Activated B cell treated with CpG ODN at 0.5 μM for 24 hours (primary cell): ENCODE results near the gene LIN9. TPM values are rescaled to one million over a fixed set of nuclear protein-coding genes. Genes with fewer than 3 reads are reported as not detected.

Experiments used
- ATAC-seq: fragments of 200-7000 bp; cut with Tn5 transposase; one replicate; pipeline ENCODE4 v1.10.0; 2021; ENCODE audit warnings: low read depth, mild to moderate bottlenecking, moderate library complexity
- CTCF ChIA-PET: fragments of 350-600 bp; sonication (Branson Sonifier 250); formaldehyde crosslinking; loops from one replicate; lab custom pipeline; 2021; ENCODE audit warnings: antibody characterized with exemption; lab: Charles Lee
- POLR2A ChIA-PET: fragments of 350-600 bp; sonication (Branson Sonifier 250); formaldehyde crosslinking; loops from one replicate; lab custom pipeline; 2021; ENCODE audit warnings: antibody characterized with exemption; lab: Charles Lee
- DNase-seq: peaks from one replicate; pipeline ENCODE4 v3.0.0; 2022
- H3K27ac Mint-ChIP-seq: one replicate; pipeline ENCODE4 v1.8.0; 2020; ENCODE audit warnings: mixed read lengths
- H3K27me3 Mint-ChIP-seq: one replicate; pipeline ENCODE4 v1.8.0; 2021; ENCODE audit warnings: mixed read lengths
- H3K36me3 Mint-ChIP-seq: one replicate; pipeline ENCODE4 v1.8.0; 2021; ENCODE audit warnings: low read depth, mixed read lengths
- H3K4me1 Mint-ChIP-seq: one replicate; pipeline ENCODE4 v1.8.0; 2021; ENCODE audit warnings: mixed read lengths
- H3K4me3 Mint-ChIP-seq: one replicate; pipeline ENCODE4 v1.8.0; 2020; ENCODE audit warnings: mild to moderate bottlenecking, mixed read lengths
- H3K9me3 Mint-ChIP-seq: one replicate; pipeline ENCODE4 v1.8.0; 2020; ENCODE audit warnings: mixed read lengths
- CTCF ChIP-seq: fragments of 200-600 bp; IDR thresholded peaks from one replicate; pipeline ENCODE4 v1.8.0; 2022; ENCODE audit warnings: antibody characterized with exemption, mild to moderate bottlenecking
- intact Hi-C: fragments of 100-400 bp; cut with micrococcal nuclease; formaldehyde crosslinking; loops from one replicate; pipeline ENCODE4 v1.15.1; 2024
- total RNA-seq: library from RNA; stranded (reverse); gene quantifications from 2 replicates; pipeline ENCODE4 v1.2.3, GENCODE V29; 2022

LIN9 gene
- total RNA-seq, 1 donor from 2014 or later = 4.5 TPM

- Mint-ChIP-seq H3K4me1 (peaks cover 7% of the 10 kb centered on the region), H3K27ac (peak overlapping the region; percentile 55), H3K36me3 (no peaks in the 10 kb centered on the region), H3K9me3 (no peaks in the 10 kb centered on the region), H3K4me3 (no peak overlapping the region), H3K27me3 (no peaks in the 10 kb centered on the region)
- ChIA-PET CTCF (interaction anchor here (0.5 to 2.4 kb wide), 24 partner anchors 8 to 342 kb away, joined by 3 to 67 read pairs (median 4); partner anchors contain the start of genes LIN9 and PARP1), POLR2A (interaction anchor here (0.8 to 3.1 kb wide), 5 partner anchors 26 to 271 kb away, joined by 3 to 15 read pairs (median 4); partner anchors contain the start of gene H3-3A)
- DNase-seq (no peak), ATAC-seq (no peak)
- TF ChIP-seq CTCF = no peak
- intact Hi-C loops = loop anchor here (1.0 to 2.0 kb wide), 5 partner anchors 22 to 208 kb away; partner anchors contain the start of gene LIN9
These were observed 24.0 kb upstream of the LIN9 start for GRCh38 chr1:226332947-226333346.

GRCh38 chr1:226329237-226329636 lies 20.3 kb upstream of the LIN9 start:
- Mint-ChIP-seq H3K27ac (no peak overlapping the region), H3K4me1 (peaks cover 5% of the 10 kb centered on the region)

GRCh38 chr1:226327761-226328162 lies 18.8 kb upstream of the LIN9 start:
- Mint-ChIP-seq H3K27me3 (no peaks in the 10 kb centered on the region), H3K9me3 (no peaks in the 10 kb centered on the region), H3K27ac (no peak overlapping the region), H3K4me3 (no peak overlapping the region), H3K36me3 (no peaks in the 10 kb centered on the region), H3K4me1 (no peaks in the 10 kb centered on the region)
- intact Hi-C loops = no loop called here
- POLR2A ChIA-PET = no interaction called here
- no peak for TF ChIP-seq CTCF
- DNase-seq (no peak), ATAC-seq (no peak)
- CTCF ChIA-PET = no interaction called here

More at GRCh38 chr1:226329237-226329636, 20.3 kb upstream of the LIN9 start:
- no peak for DNase-seq
- POLR2A ChIA-PET = no interaction called here
- H3K4me3 Mint-ChIP-seq = no peak overlapping the region
- ATAC-seq = no peak
- intact Hi-C loops = no loop called here
- TF ChIP-seq CTCF = no peak
- no peaks in the 10 kb centered on the region for H3K36me3 Mint-ChIP-seq
- H3K9me3 Mint-ChIP-seq = no peaks in the 10 kb centered on the region
- CTCF ChIA-PET = no interaction called here
- H3K27me3 Mint-ChIP-seq = no peaks in the 10 kb centered on the region

- intact Hi-C loops = no loop called here
- H3K27ac Mint-ChIP-seq = no peak overlapping the region
These were observed 16.2 kb upstream of the LIN9 start for GRCh38 chr1:226325178-226325577.

GRCh38 chr1:226324479-226324878 lies 15.5 kb upstream of the LIN9 start:
- H3K4me1 Mint-ChIP-seq = no peaks in the 10 kb centered on the region
- no peak for ATAC-seq
- intact Hi-C loops = no loop called here
- H3K27me3 Mint-ChIP-seq = peaks cover 2% of the 10 kb centered on the region
- POLR2A ChIA-PET = no interaction called here
- H3K27ac Mint-ChIP-seq = no peak overlapping the region
- H3K36me3 Mint-ChIP-seq = no peaks in the 10 kb centered on the region
- peaks cover 4% of the 10 kb centered on the region for H3K9me3 Mint-ChIP-seq
- H3K4me3 Mint-ChIP-seq = no peak overlapping the region
- DNase-seq = no peak
- CTCF ChIA-PET = interaction anchor here (1.1 to 1.5 kb wide), 2 partner anchors 9 to 199 kb away, joined by 4 read pairs; no protein-coding TSS in a partner anchor
- no peak for TF ChIP-seq CTCF

More at GRCh38 chr1:226325178-226325577, 16.2 kb upstream of the LIN9 start:
- Mint-ChIP-seq H3K9me3 (peaks cover 3% of the 10 kb centered on the region), H3K36me3 (no peaks in the 10 kb centered on the region), H3K4me3 (no peak overlapping the region), H3K27me3 (peaks cover 2% of the 10 kb centered on the region), H3K4me1 (no peaks in the 10 kb centered on the region)
- no peak for ATAC-seq
- POLR2A ChIA-PET = no interaction called here
- no peak for DNase-seq
- TF ChIP-seq CTCF = no peak
- CTCF ChIA-PET = interaction anchor here (1.1 to 1.5 kb wide), 2 partner anchors 8 to 200 kb away, joined by 4 read pairs; no protein-coding TSS in a partner anchor
